Measurements from ENCODE around the gene CPEB4. TPM values are rescaled to one million over a fixed set of nuclear protein-coding genes. Genes with fewer than 3 reads are reported as not detected.
A peak's percentile ranks its signal among the peaks of the same experiment; 100 is the strongest.

Gene CPEB4
- total RNA-seq, 4 donors from 2014 or later, result 97.8 to 109 (median 102) TPM

- intact Hi-C loops (cut with DNase I; ENCODE audit: low total_unique reads) (no loop called here), in situ Hi-C loops (cut with MboI; ENCODE audit: low sequenced_read_pairs in 4 of 4) (no loop called here)
- no peaks in the 10 kb centered on the region for H3K27me3 ChIP-seq
- peak overlapping the region; percentile 89 to 99 (median 95) for H3K27ac ChIP-seq
- peak in 1 of 2 donors; percentile 53 for DNase-seq
- no peaks in the 10 kb centered on the region for H3K9me3 ChIP-seq
- H3K4me3 ChIP-seq, result no peak overlapping the region
- no peaks in the 10 kb centered on the region for H3K36me3 ChIP-seq
- TF ChIP-seq, protein P1, sequence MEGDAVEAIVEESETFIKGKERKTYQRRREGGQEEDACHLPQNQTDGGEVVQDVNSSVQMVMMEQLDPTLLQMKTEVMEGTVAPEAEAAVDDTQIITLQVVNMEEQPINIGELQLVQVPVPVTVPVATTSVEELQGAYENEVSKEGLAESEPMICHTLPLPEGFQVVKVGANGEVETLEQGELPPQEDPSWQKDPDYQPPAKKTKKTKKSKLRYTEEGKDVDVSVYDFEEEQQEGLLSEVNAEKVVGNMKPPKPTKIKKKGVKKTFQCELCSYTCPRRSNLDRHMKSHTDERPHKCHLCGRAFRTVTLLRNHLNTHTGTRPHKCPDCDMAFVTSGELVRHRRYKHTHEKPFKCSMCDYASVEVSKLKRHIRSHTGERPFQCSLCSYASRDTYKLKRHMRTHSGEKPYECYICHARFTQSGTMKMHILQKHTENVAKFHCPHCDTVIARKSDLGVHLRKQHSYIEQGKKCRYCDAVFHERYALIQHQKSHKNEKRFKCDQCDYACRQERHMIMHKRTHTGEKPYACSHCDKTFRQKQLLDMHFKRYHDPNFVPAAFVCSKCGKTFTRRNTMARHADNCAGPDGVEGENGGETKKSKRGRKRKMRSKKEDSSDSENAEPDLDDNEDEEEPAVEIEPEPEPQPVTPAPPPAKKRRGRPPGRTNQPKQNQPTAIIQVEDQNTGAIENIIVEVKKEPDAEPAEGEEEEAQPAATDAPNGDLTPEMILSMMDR (IDR thresholded peaks at IDR 0.05 in 4 of 5, conservative IDR thresholded peaks at IDR 0.05 in 1 of 5), result peak in 3 of 5 experiments; percentile 12 to 43 (median 34)
- TF ChIP-seq POLR2A (IDR thresholded peaks at IDR 0.05), result no peak
- peaks cover 96 to 97% of the 10 kb centered on the region in 2 donors for H3K4me1 ChIP-seq
- no peak for ATAC-seq
These were observed 37.4 kb downstream of the CPEB4 start for GRCh38 chr5:173925449-173926071.

- Histone ChIP-seq H3K27ac (peak overlapping the region; percentile 89 to 99 (median 95)), H3K36me3 (no peaks in the 10 kb centered on the region), H3K4me3 (peak overlapping the region in 1 of 4 donors; percentile 10), H3K27me3 (no peaks in the 10 kb centered on the region), H3K9me3 (no peaks in the 10 kb centered on the region), H3K4me1 (peaks cover 95% of the 10 kb centered on the region in 2 donors)
- TF ChIP-seq POLR2A (IDR thresholded peaks at IDR 0.05), result no peak
- TF ChIP-seq, protein P1 (IDR thresholded peaks at IDR 0.05 in 4 of 5, conservative IDR thresholded peaks at IDR 0.05 in 1 of 5), result no peak
- peak; percentile 52 to 70 for DNase-seq
- ATAC-seq, result peak; percentile 91 to 98
- intact Hi-C loops (cut with DNase I; ENCODE audit: low total_unique reads) (no loop called here), in situ Hi-C loops (cut with MboI; ENCODE audit: low sequenced_read_pairs in 4 of 4) (no loop called here)
These were observed 38.2 kb downstream of the CPEB4 start for GRCh38 chr5:173926359-173926758.

- Histone ChIP-seq H3K27me3 (no peaks in the 10 kb centered on the region), H3K27ac (peak overlapping the region; percentile 65 to 99 (median 95)), H3K4me3 (no peak overlapping the region), H3K36me3 (no peaks in the 10 kb centered on the region), H3K9me3 (no peaks in the 10 kb centered on the region), H3K4me1 (peaks cover 85 to 86% of the 10 kb centered on the region in 2 donors)
- TF ChIP-seq, protein P1 (IDR thresholded peaks at IDR 0.05 in 4 of 5, conservative IDR thresholded peaks at IDR 0.05 in 1 of 5), result no peak
- in situ Hi-C loops (cut with MboI; ENCODE audit: low sequenced_read_pairs in 4 of 4), result no loop called here
- ATAC-seq (no peak), DNase-seq (no peak)
- intact Hi-C loops (cut with DNase I; ENCODE audit: low total_unique reads), result no loop called here
These were observed 40.9 kb downstream of the CPEB4 start for GRCh38 chr5:173928871-173929574.

DNA sequence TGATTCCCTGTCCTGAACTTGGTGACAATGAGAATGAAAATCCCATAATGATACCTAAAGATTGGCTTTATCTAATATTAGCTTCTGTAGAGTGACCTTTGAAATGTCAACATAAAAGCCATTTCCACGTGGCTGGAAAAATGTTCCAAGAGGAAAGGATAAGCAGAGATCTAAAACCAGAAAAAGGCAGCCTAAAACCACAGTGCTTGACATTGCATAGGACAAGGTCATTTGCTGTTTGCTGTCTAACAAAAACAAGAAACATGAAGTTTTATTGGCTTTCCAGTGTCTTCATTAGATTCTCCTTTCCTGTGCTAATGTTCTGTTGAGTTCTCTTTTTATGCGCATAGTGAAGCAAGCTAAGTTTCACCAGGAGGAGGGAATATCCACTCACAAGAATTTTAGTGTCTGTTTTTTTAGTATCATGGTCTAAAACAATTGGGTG, 44.6 kb downstream of the CPEB4 start:
- peaks cover 59 to 66% of the 10 kb centered on the region in 2 donors for H3K4me1 ChIP-seq
- no peaks in the 10 kb centered on the region for H3K9me3 ChIP-seq
- peak overlapping the region; percentile 55 to 99 (median 76) for H3K27ac ChIP-seq
- intact Hi-C loops (cut with DNase I; ENCODE audit: low total_unique reads), result no loop called here
- no peak for TF ChIP-seq POLR2A (IDR thresholded peaks at IDR 0.05)
- H3K4me3 ChIP-seq, result no peak overlapping the region
- in situ Hi-C loops (cut with MboI; ENCODE audit: low sequenced_read_pairs in 4 of 4), result no loop called here
- DNase-seq, result no peak
- H3K36me3 ChIP-seq, result no peaks in the 10 kb centered on the region
- H3K27me3 ChIP-seq, result no peaks in the 10 kb centered on the region
- no peak for ATAC-seq

GRCh38 chr5:173933901-173934300, 45.8 kb downstream of the CPEB4 start:
- no peak for TF ChIP-seq POLR2A (IDR thresholded peaks at IDR 0.05)
- TF ChIP-seq, protein P1 (IDR thresholded peaks at IDR 0.05 in 4 of 5, conservative IDR thresholded peaks at IDR 0.05 in 1 of 5), result no peak
- no peaks in the 10 kb centered on the region for H3K27me3 ChIP-seq
- H3K36me3 ChIP-seq, result no peaks in the 10 kb centered on the region
- DNase-seq (no peak), ATAC-seq (no peak)
- in situ Hi-C loops (cut with MboI; ENCODE audit: low sequenced_read_pairs in 4 of 4) (no loop called here), intact Hi-C loops (cut with DNase I; ENCODE audit: low total_unique reads) (no loop called here)
- no peak overlapping the region for H3K4me3 ChIP-seq
- H3K27ac ChIP-seq, result peak overlapping the region; percentile 55 to 99 (median 76)
- H3K9me3 ChIP-seq, result no peaks in the 10 kb centered on the region
- H3K4me1 ChIP-seq, result peaks cover 52 to 56% of the 10 kb centered on the region in 2 donors
